GM19351 (cell line): ENCODE measurements around the gene ARID1B.
A peak's percentile ranks its signal among the peaks of the same experiment; 100 is the strongest.

Experiments
- ATAC-seq: cut with Tn5 transposase; IDR thresholded peaks from one replicate; pipeline ENCODE4 v1.9.1; 2021; ENCODE audit warnings: mild to moderate bottlenecking, moderate library complexity; ENCODE audit not compliant: unreplicated experiment

Gene ARID1B

GRCh38 chr6:157217894-157218370, 440.8 kb downstream of the ARID1B start:
- no peak for ATAC-seq

GRCh38 chr6:157218371-157219198, 441.4 kb downstream of the ARID1B start:
- ATAC-seq: no peak

GRCh38 chr6:157219201-157220200, 442.3 kb downstream of the ARID1B start:
- ATAC-seq: no peak

- no peak for ATAC-seq
Observed at GRCh38 chr6:157220485-157220884, 443.3 kb downstream of the ARID1B start.

- peak; percentile 57 for ATAC-seq
Observed at GRCh38 chr6:157221049-157221816, 444.1 kb downstream of the ARID1B start.

GRCh38 chr6:157221817-157222175, 444.6 kb downstream of the ARID1B start:
- no peak for ATAC-seq

- ATAC-seq: no peak
Observed at GRCh38 chr6:157222201-157222981, 445.2 kb downstream of the ARID1B start.

GRCh38 chr6:157223021-157223430, 445.8 kb downstream of the ARID1B start:
- ATAC-seq: no peak

- ATAC-seq: no peak
Observed at GRCh38 chr6:157223511-157223910, 446.3 kb downstream of the ARID1B start.

GRCh38 chr6:157224178-157224950, 447.2 kb downstream of the ARID1B start:
- no peak for ATAC-seq

- no peak for ATAC-seq
Observed at GRCh38 chr6:157224951-157225574, 447.9 kb downstream of the ARID1B start.

GRCh38 chr6:157225575-157225995, 448.4 kb downstream of the ARID1B start:
- ATAC-seq: no peak

- ATAC-seq: no peak
Observed at GRCh38 chr6:157226026-157226625, 448.9 kb downstream of the ARID1B start.

- ATAC-seq: no peak
Observed at GRCh38 chr6:157226761-157227160, 449.6 kb downstream of the ARID1B start.

- ATAC-seq: no peak
Observed at GRCh38 chr6:157227202-157228166, 450.3 kb downstream of the ARID1B start.

- ATAC-seq: no peak
Observed at GRCh38 chr6:157228426-157229131, 451.4 kb downstream of the ARID1B start.
